IMR-90 (cell line): ENCODE data around the gene PDE4B. TPM values are rescaled to one million over a fixed set of nuclear protein-coding genes. Genes with fewer than 3 reads are reported as not detected.

Experiments used
- ATAC-seq: fragments of 200-7000 bp; cut with Tn5 transposase; 2 replicates; pipeline ENCODE4 v1.9.1; 2020; ENCODE audit warnings: low read depth, mild to moderate bottlenecking, moderate library complexity
- BruUV-seq: library from RNA; stranded (reverse); fragments of 400-500 nt; replicated peaks from 2 replicates; lab custom pipeline; 2021; lab: Mats Ljungman, UMichigan
- CTCF ChIA-PET: fragments of 300-600 bp; formaldehyde crosslinking; extraction: SDS; loops from one replicate; lab custom pipeline; 2021; ENCODE audit warnings: antibody characterized with exemption; lab: Yijun Ruan, JAX
- POLR2A ChIA-PET: fragments of 300-600 bp; sonication (Branson Sonifier 250); formaldehyde crosslinking; loops from one replicate; lab custom pipeline; 2022; ENCODE audit warnings: antibody characterized with exemption; ENCODE audit not compliant: unreplicated experiment; lab: Charles Lee
- DNase-seq: peaks from one replicate; pipeline ENCODE4 v3.0.0; 2013
- H2AFZ ChIP-seq: replicated peaks from 2 replicates; pipeline ENCODE3; 2013; ENCODE audit warnings: low read length, mild to moderate bottlenecking; ENCODE audit not compliant: poor library complexity
- H2AK5ac ChIP-seq: 2 replicates; pipeline ENCODE4 v1.6.1; 2013; ENCODE audit warnings: low read depth, low read length, inconsistent platforms
- H2AK9ac ChIP-seq: replicated peaks from 2 replicates; pipeline ENCODE3; 2013; ENCODE audit warnings: mild to moderate bottlenecking, low read depth, low read length, moderate library complexity; ENCODE audit not compliant: poor library complexity
- H2BK120ac ChIP-seq: 2 replicates; pipeline ENCODE4 v1.6.1; 2013; ENCODE audit warnings: low read depth, low read length, inconsistent platforms
- H2BK15ac ChIP-seq: 3 replicates; pipeline ENCODE4 v1.6.1; 2013; ENCODE audit warnings: low read depth, low read length, inconsistent platforms
- H2BK20ac ChIP-seq: 2 replicates; pipeline ENCODE4 v1.6.1; 2013; ENCODE audit warnings: low read depth, mild to moderate bottlenecking, inconsistent platforms, low read length, moderate library complexity
- H2BK5ac ChIP-seq: 2 replicates; pipeline ENCODE4 v1.6.1; 2013; ENCODE audit warnings: mild to moderate bottlenecking, low read depth, low read length, inconsistent platforms; ENCODE audit not compliant: poor library complexity, severe bottlenecking
- H3K14ac ChIP-seq: replicated peaks from 2 replicates; pipeline ENCODE4 v1.6.1; 2013; ENCODE audit warnings: low read depth, low read length, inconsistent platforms
- H3K18ac ChIP-seq: 2 replicates; pipeline ENCODE4 v1.6.1; 2013; ENCODE audit warnings: low read depth, low read length, control low read depth
- H3K23ac ChIP-seq: 2 replicates; pipeline ENCODE4 v1.6.1; 2013; ENCODE audit warnings: low read depth, low read length, inconsistent platforms
- H3K27ac ChIP-seq: 2 replicates; pipeline ENCODE4 v1.5.1; 2013; ENCODE audit warnings: mild to moderate bottlenecking, control low read depth, low read length; ENCODE audit not compliant: insufficient read depth
- H3K27me3 ChIP-seq: 2 replicates; pipeline ENCODE4 v1.6.1; 2013; ENCODE audit warnings: low read length; ENCODE audit not compliant: control insufficient read depth, insufficient read depth
- H3K36me3 ChIP-seq: 2 replicates; pipeline ENCODE4 v1.6.1; 2013; ENCODE audit warnings: low read length, mixed read lengths; ENCODE audit not compliant: control insufficient read depth, insufficient read depth
- H3K4ac ChIP-seq: 2 replicates; pipeline ENCODE4 v1.6.1; 2013; ENCODE audit warnings: low read depth, low read length, inconsistent platforms
- H3K4me1 ChIP-seq: 2 replicates; pipeline ENCODE4 v1.6.1; 2013; ENCODE audit warnings: low read length, mixed read lengths; ENCODE audit not compliant: control insufficient read depth, insufficient read depth
- H3K4me2 ChIP-seq: 2 replicates; pipeline ENCODE4 v1.6.1; 2013; ENCODE audit warnings: low read depth, mild to moderate bottlenecking, control low read depth, low read length, moderate library complexity
- H3K4me3 ChIP-seq: 2 replicates; pipeline ENCODE4 v1.5.1; 2013; ENCODE audit warnings: low read depth, mild to moderate bottlenecking, control low read depth, low read length, moderate library complexity; ENCODE audit not compliant: insufficient read depth
- H3K56ac ChIP-seq: 2 replicates; pipeline ENCODE4 v1.6.1; 2013; ENCODE audit warnings: low read length, inconsistent platforms; ENCODE audit not compliant: insufficient read depth; ENCODE audit errors: extremely low read depth
- H3K79me1 ChIP-seq, 2 experiments: 2 replicates each; pipeline ENCODE4 v1.6.1; 2013; ENCODE audit warnings: low read length in 2 of 2, inconsistent platforms in 1 of 2, low read depth in 1 of 2
- H3K9ac ChIP-seq: 2 replicates; pipeline ENCODE4 v1.6.1; 2013; ENCODE audit warnings: low read depth, low read length, control low read depth
- H3K9me1 ChIP-seq: 2 replicates; pipeline ENCODE4 v1.6.1; 2013; ENCODE audit warnings: low read length, inconsistent platforms; ENCODE audit not compliant: insufficient read depth
- H3K9me3 ChIP-seq: 2 replicates; pipeline ENCODE4 v1.6.1; 2013; ENCODE audit warnings: low read length; ENCODE audit not compliant: control insufficient read depth, insufficient read depth
- H4K20me1 ChIP-seq: 2 replicates; pipeline ENCODE4 v1.6.1; 2013; ENCODE audit warnings: low read length, inconsistent platforms; ENCODE audit not compliant: insufficient read depth
- H4K5ac ChIP-seq: 2 replicates; pipeline ENCODE4 v1.6.1; 2013; ENCODE audit warnings: mild to moderate bottlenecking, low read depth, low read length, control low read depth
- H4K8ac ChIP-seq, 2 experiments: 2 replicates each; pipeline ENCODE4 v1.6.1; 2013; ENCODE audit warnings: low read depth in 2 of 2, low read length in 2 of 2, control low read depth in 1 of 2, inconsistent platforms in 1 of 2
- H4K91ac ChIP-seq: 2 replicates; pipeline ENCODE4 v1.6.1; 2013; ENCODE audit warnings: low read depth, low read length, inconsistent platforms; ENCODE audit not compliant: insufficient read depth
- BHLHE40 ChIP-seq: fragments of 150-350 bp; IDR thresholded peaks from 2 replicates; pipeline ENCODE4 v1.6.1; 2016; ENCODE audit warnings: mild to moderate bottlenecking, low read depth, low read length
- CEBPB ChIP-seq: IDR thresholded peaks from 2 replicates; pipeline ENCODE4 v1.6.1; 2012; ENCODE audit warnings: low read depth, low read length, improper control_type of control experiment
- CTCF ChIP-seq: conservative IDR thresholded peaks from 2 replicates; pipeline ENCODE4 v1.5.1; 2012; ENCODE audit warnings: mild to moderate bottlenecking, low read depth, low read length, improper control_type of control experiment
- ELK1 ChIP-seq: fragments of 150-350 bp; IDR thresholded peaks from 2 replicates; pipeline ENCODE4 v1.6.1; 2016; ENCODE audit warnings: low read depth, mild to moderate bottlenecking, low read length, moderate library complexity, borderline replicate concordance
- MXI1 ChIP-seq: IDR thresholded peaks from 2 replicates; pipeline ENCODE4 v1.6.1; 2012; ENCODE audit warnings: low read depth, mild to moderate bottlenecking, low read length, moderate library complexity, borderline replicate concordance
- NFE2L2 ChIP-seq: fragments of 150-350 bp; IDR thresholded peaks from 2 replicates; pipeline ENCODE4 v1.6.1; 2016; ENCODE audit warnings: low read depth, mild to moderate bottlenecking, low read length
- RAD21 ChIP-seq: IDR thresholded peaks from 2 replicates; pipeline ENCODE4 v1.6.1; 2012; ENCODE audit warnings: low read length, improper control_type of control experiment
- RCOR1 ChIP-seq: IDR thresholded peaks from 2 replicates; pipeline ENCODE4 v1.6.1; 2012; ENCODE audit warnings: mild to moderate bottlenecking, low read length, improper control_type of control experiment; ENCODE audit not compliant: insufficient replicate concordance
- RFX5 ChIP-seq: IDR thresholded peaks from 2 replicates; pipeline ENCODE4 v1.8.0; 2012; ENCODE audit warnings: low read depth, mild to moderate bottlenecking, low read length, moderate library complexity
- USF2 ChIP-seq: fragments of 150-350 bp; IDR thresholded peaks from 2 replicates; pipeline ENCODE4 v1.6.1; 2017; ENCODE audit warnings: mild to moderate bottlenecking, antibody characterized with exemption, low read length, low read depth
- WGBS, 2 experiments: methylation state at CpG; one replicate each; pipeline versions ENCODE4 v1.1.5 to v1.1.7; 2013; ENCODE audit warnings: missing lambda C conversion rate in 2 of 2; ENCODE audit not compliant: insufficient read length in 1 of 2; ENCODE audit errors: extremely low coverage in 2 of 2; 5-methylcytosine and 5-hydroxymethylcytosine counted together
- dilution Hi-C: fragments of 300-500 bp; cut with HindIII; formaldehyde crosslinking; loops from one replicate; pipeline ENCODE4 v1.14.3; 2018; ENCODE audit warnings: low sequenced_read_pairs; ENCODE audit not compliant: unreplicated experiment
- in situ Hi-C: fragments of 300-500 bp; cut with MboI; formaldehyde crosslinking; loops from 3 replicates; pipeline ENCODE4 v1.14.3; 2019; ENCODE audit warnings: low sequenced_read_pairs, inconsistent platforms, mixed read lengths
- intact Hi-C: fragments of 100-400 bp; cut with micrococcal nuclease; formaldehyde crosslinking; loops from 2 replicates; pipeline ENCODE4 v1.10.0; 2022
- polyA plus RNA-seq, 3 experiments: library from polyadenylated mRNA; depleted of rRNA; stranded (reverse); fragments of >200 nt; gene quantifications; 2 replicates each; pipeline ENCODE4 v1.2.3, GENCODE V29; 2012; ENCODE audit warnings: low replicate concordance in 1 of 3
- total RNA-seq: library from RNA; depleted of rRNA; stranded (reverse); fragments of >200 nt; gene quantifications from 2 replicates; pipeline ENCODE4 v1.2.3, GENCODE V29; 2012

PDE4B gene
- total and polyA plus RNA-seq, 2 of the 4 experiments (the other 2 are of a cell fraction), result 5.8 to 21.3 TPM

- no peak for TF ChIP-seq CEBPB
These were observed 485.7 kb downstream of the PDE4B start (continued) for GRCh38 chr1:66278260-66279021.

GRCh38 chr1:66281808-66282207 is 489.1 kb downstream of the PDE4B start:
- H3K4me1 ChIP-seq, result peaks cover 4% of the 10 kb centered on the region
- H3K4me2 ChIP-seq, result no peak overlapping the region
- H2AK5ac ChIP-seq, result peak overlapping the region; percentile 92
- H3K27ac ChIP-seq, result 0 out of 2 replicates have a peak overlapping the region, but pooled peaks have one; percentile 40
- no peak overlapping the region for H2AFZ ChIP-seq
- no peaks in the 10 kb centered on the region for H3K79me1 ChIP-seq
- H3K56ac ChIP-seq, result no peak overlapping the region
- no peak for DNase-seq
- no peak overlapping the region for H3K4me3 ChIP-seq
- peak overlapping the region; percentile 60 for H4K5ac ChIP-seq
- H4K20me1 ChIP-seq, result no peaks in the 10 kb centered on the region
- H2BK20ac ChIP-seq, result peak overlapping the region; percentile 4; the same call in 1 of the 2 replicates
- H3K27me3 ChIP-seq, result no peaks in the 10 kb centered on the region
- no peak for ATAC-seq
- in situ Hi-C loops, result no loop called here
- intact Hi-C loops, result loop anchor here (5.0 kb wide), 1 partner anchor 35 kb away; no protein-coding TSS in a partner anchor
- peak overlapping the region; percentile 60 for H2BK120ac ChIP-seq
- CTCF ChIA-PET, result interaction anchor here (1.3 kb wide), 1 partner anchor 75 kb away, joined by 3 read pairs; no protein-coding TSS in a partner anchor
- H3K18ac ChIP-seq, result peak overlapping the region; percentile 97
- no TSS peak for BruUV-seq
- no peak overlapping the region for H3K23ac ChIP-seq
- peaks cover 2% of the 10 kb centered on the region for H3K9me1 ChIP-seq
- dilution Hi-C loops, result no loop called here
- WGBS, 2 experiments, result no CpG with 5 or more reads among the region's 3 CpGs
- peak overlapping the region; percentile 66 for H2BK5ac ChIP-seq
- no peaks in the 10 kb centered on the region for H3K9me3 ChIP-seq
- peak overlapping the region; percentile 29 to 67; a peak in 3 of 4 replicates for H4K8ac ChIP-seq
- H3K4ac ChIP-seq, result peak overlapping the region; percentile 65; the same call in 1 of the 2 replicates
- H2AK9ac ChIP-seq, result peak overlapping the region; percentile 22
- H3K9ac ChIP-seq, result no peak overlapping the region
- H3K36me3 ChIP-seq, result no peaks in the 10 kb centered on the region
- H3K14ac ChIP-seq, result peak overlapping the region; percentile 65; the same call in 1 of the 2 replicates
- POLR2A ChIA-PET, result interaction anchor here (0.5 kb wide), 1 partner anchor 77 kb away, joined by 3 read pairs; no protein-coding TSS in a partner anchor
- TF ChIP-seq CEBPB, result no peak
- TF ChIP-seq ELK1, result no peak
- no peak for TF ChIP-seq RFX5
- no peak for TF ChIP-seq NFE2L2
- no peak for TF ChIP-seq RAD21
- TF ChIP-seq RCOR1, result no peak
- no peak for TF ChIP-seq CTCF
- no peak for TF ChIP-seq BHLHE40
- TF ChIP-seq MXI1, result no peak
- TF ChIP-seq USF2, result no peak
- H4K91ac ChIP-seq, result peak overlapping the region; percentile 56; the same call in 1 of the 2 replicates
- H2BK15ac ChIP-seq, result peak overlapping the region; percentile 96; the same call in 2 of the 3 replicates
